ENCODE results near the gene HFE.
A peak's percentile ranks its signal among the peaks of the same experiment; 100 is the strongest.
"Not testable (repeated sequence)": the region's sequence is repeated elsewhere in the genome, so short reads cannot be mapped to it uniquely, and the experiment has no call there.

HFE gene

GRCh38 chr6:26113570-26113969 is 26.3 kb downstream of the HFE start:
- DNase-seq (ENCODE audit: low read depth): no peak

- DNase-seq (ENCODE audit: low read depth): no peak
Observed at GRCh38 chr6:26115226-26115625, 28.0 kb downstream of the HFE start.

- no peak for DNase-seq (ENCODE audit: low read depth)
Observed at GRCh38 chr6:26116267-26116666, 29.0 kb downstream of the HFE start.

GRCh38 chr6:26118999-26119398 is 31.8 kb downstream of the HFE start:
- DNase-seq (ENCODE audit: low read depth): no peak

- not testable (repeated sequence) for DNase-seq (ENCODE audit: low read depth)
Observed at GRCh38 chr6:26120115-26120514, 32.9 kb downstream of the HFE start.

GRCh38 chr6:26120807-26121140 is 33.5 kb downstream of the HFE start:
- DNase-seq (ENCODE audit: low read depth): no peak

- DNase-seq (ENCODE audit: low read depth): no peak
Observed at GRCh38 chr6:26121141-26122004, 34.1 kb downstream of the HFE start.

- DNase-seq (ENCODE audit: low read depth): no peak
Observed at GRCh38 chr6:26122005-26122388, 34.8 kb downstream of the HFE start.

- no peak for DNase-seq (ENCODE audit: low read depth)
Observed at GRCh38 chr6:26122402-26122792, 35.2 kb downstream of the HFE start.

- peak; percentile 81 for DNase-seq (ENCODE audit: low read depth)
Observed at GRCh38 chr6:26122793-26123674, 35.8 kb downstream of the HFE start.

GRCh38 chr6:26123675-26123946 is 36.4 kb downstream of the HFE start:
- DNase-seq (ENCODE audit: low read depth): peak; percentile 57

GRCh38 chr6:26123947-26124780 is 36.9 kb downstream of the HFE start:
- DNase-seq (ENCODE audit: low read depth): peak; percentile 46

- no peak for DNase-seq (ENCODE audit: low read depth)
Observed at GRCh38 chr6:26124781-26125685, 37.8 kb downstream of the HFE start.

- DNase-seq (ENCODE audit: low read depth): no peak
Observed at GRCh38 chr6:26126394-26127235, 39.4 kb downstream of the HFE start.

GRCh38 chr6:26128013-26128771 is 41.0 kb downstream of the HFE start:
- no peak for DNase-seq (ENCODE audit: low read depth)

GRCh38 chr6:26129656-26130055 is 42.4 kb downstream of the HFE start:
- no peak for DNase-seq (ENCODE audit: low read depth)

- no peak for DNase-seq (ENCODE audit: low read depth)
Observed at GRCh38 chr6:26130581-26131249, 43.5 kb downstream of the HFE start.

- DNase-seq (ENCODE audit: low read depth): no peak
Observed at GRCh38 chr6:26131618-26132017, 44.4 kb downstream of the HFE start.

GRCh38 chr6:26133730-26134129 is 46.5 kb downstream of the HFE start:
- no peak for DNase-seq (ENCODE audit: low read depth)

All from activated T-helper 1 cell treated with Interleukin-2 at 50 U/mL for 16 hours (primary cell).